Measurements from ENCODE around the gene POLQ. TPM values are rescaled to one million over a fixed set of nuclear protein-coding genes. Genes with fewer than 3 reads are reported as not detected.

Gene POLQ
- total RNA-seq, 2 experiments from 2014 or later: 22.8 to 23.4 TPM

DNA sequence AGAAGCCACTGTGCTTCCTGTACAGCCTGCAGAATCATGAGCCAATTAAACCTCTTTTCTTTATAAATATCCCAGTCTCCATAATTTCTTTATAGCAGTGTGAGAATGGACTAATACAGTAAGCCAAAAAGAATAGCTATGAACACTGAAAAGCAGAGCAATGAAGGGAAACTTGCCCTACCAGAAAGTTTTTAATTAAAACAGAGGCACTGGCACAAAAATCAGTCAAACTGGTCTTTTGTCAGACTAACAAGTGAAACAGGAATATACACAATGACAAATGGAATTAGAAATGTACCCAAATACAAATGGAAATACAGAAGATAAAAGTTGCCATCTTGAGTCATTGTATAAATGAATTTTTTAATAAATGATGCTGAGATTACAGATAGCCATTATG is 40.5 kb downstream of the POLQ start:
- CTCF ChIA-PET: interaction anchor here (0.8 kb wide), 1 partner anchor 9 kb away, joined by 3 read pairs; no protein-coding TSS in a partner anchor
- Mint-ChIP-seq H3K4me1 (peaks cover 2% of the 10 kb centered on the region), H3K9me3 (ENCODE audit: low read depth) (no peaks in the 10 kb centered on the region), H3K4me3 (no peak overlapping the region), H3K36me3 (ENCODE audit: low read depth) (peaks cover 49% of the 10 kb centered on the region), H3K27me3 (no peaks in the 10 kb centered on the region), H3K27ac (no peak overlapping the region)
- POLR2A ChIA-PET: no interaction called here
- ATAC-seq: no peak
- intact Hi-C loops (cut with DNase I, micrococcal nuclease): no loop called here
- DNase-seq: no peak

DNA sequence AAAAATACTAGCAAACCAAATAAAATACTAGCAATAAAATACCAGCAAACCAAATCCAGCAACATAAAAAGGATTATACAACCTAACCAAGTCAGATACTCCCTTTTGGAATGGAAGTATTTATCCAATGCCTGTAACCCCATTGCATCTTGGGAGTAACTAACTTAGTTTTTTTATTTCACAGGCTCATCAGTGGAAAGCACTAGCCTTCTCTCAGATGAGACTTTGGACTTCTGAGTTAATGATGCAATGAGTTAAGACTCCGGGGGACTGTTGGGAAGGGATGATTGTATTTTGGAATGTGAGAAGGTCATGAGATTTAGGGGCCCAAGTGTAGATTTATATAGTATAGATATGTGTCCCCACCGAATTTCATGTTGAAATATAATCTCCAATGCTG is 41.2 kb downstream of the POLQ start:
- Mint-ChIP-seq H3K36me3 (ENCODE audit: low read depth) (peaks cover 44% of the 10 kb centered on the region), H3K27ac (no peak overlapping the region), H3K4me1 (peaks cover 2% of the 10 kb centered on the region), H3K4me3 (no peak overlapping the region), H3K27me3 (no peaks in the 10 kb centered on the region), H3K9me3 (ENCODE audit: low read depth) (no peaks in the 10 kb centered on the region)
- intact Hi-C loops (cut with DNase I, micrococcal nuclease): no loop called here
- ChIA-PET CTCF (interaction anchor here (0.8 kb wide), 1 partner anchor 10 kb away, joined by 3 read pairs; no protein-coding TSS in a partner anchor), POLR2A (no interaction called here)
- ATAC-seq (no peak), DNase-seq (no peak)

DNA sequence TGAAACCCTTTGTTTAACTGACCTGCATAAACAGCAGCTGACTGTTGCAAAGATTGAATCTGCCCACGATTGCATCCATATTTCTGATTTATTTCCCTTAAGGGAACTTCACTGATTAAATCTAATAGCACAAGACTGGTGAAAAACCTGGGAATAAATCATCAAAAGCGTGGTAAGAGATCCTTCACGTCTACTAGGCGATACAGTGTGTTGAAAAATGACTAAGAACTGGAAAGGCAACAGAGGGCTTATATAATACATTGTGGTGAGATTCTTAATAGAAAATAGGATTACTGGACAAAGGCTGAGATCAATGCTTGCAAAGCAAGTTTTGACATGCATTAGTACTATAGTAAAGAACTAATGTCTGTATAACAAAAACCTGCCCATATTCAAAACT is 49.0 kb downstream of the POLQ start:
- POLR2A ChIA-PET: no interaction called here
- intact Hi-C loops (cut with DNase I, micrococcal nuclease): no loop called here

DNA sequence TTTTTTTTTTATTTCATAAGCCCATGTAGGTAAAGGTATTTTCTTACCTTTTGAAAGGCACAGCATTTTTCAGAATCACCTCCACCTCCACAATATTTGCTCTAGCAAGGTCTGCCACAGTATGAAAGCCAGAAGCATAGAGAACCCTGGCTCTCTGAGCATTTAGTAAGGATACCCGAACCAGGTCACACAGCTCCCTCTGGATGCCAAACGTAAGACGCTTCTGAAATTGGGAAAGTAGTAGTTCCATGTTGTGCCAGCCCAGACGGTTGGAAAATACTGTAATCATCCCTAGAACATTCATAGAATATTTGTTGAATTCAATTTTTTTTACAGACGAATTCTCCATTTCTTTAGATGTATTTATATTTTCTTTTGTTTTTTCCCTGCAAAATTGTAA is 52.4 kb downstream of the POLQ start:
- Mint-ChIP-seq H3K4me1 (no peaks in the 10 kb centered on the region), H3K27me3 (no peaks in the 10 kb centered on the region), H3K27ac (no peak overlapping the region), H3K36me3 (ENCODE audit: low read depth) (peaks cover 66% of the 10 kb centered on the region), H3K9me3 (ENCODE audit: low read depth) (no peaks in the 10 kb centered on the region), H3K4me3 (no peak overlapping the region)
- ATAC-seq (no peak), DNase-seq (no peak)
- intact Hi-C loops (cut with DNase I, micrococcal nuclease): no loop called here
- ChIA-PET CTCF (no interaction called here), POLR2A (no interaction called here)

More for the DNA sequence above, 49.0 kb downstream of the POLQ start:
- peaks cover 45% of the 10 kb centered on the region for H3K36me3 Mint-ChIP-seq (ENCODE audit: low read depth)
- no peaks in the 10 kb centered on the region for H3K27me3 Mint-ChIP-seq
- ATAC-seq: no peak
- H3K27ac Mint-ChIP-seq: no peak overlapping the region
- CTCF ChIA-PET: interaction anchor here (0.6 kb wide), 1 partner anchor 1807 kb away, joined by 3 read pairs; no protein-coding TSS in a partner anchor
- H3K9me3 Mint-ChIP-seq (ENCODE audit: low read depth): no peaks in the 10 kb centered on the region
- no peak for DNase-seq
- H3K4me1 Mint-ChIP-seq: no peaks in the 10 kb centered on the region
- H3K4me3 Mint-ChIP-seq: no peak overlapping the region

DNA sequence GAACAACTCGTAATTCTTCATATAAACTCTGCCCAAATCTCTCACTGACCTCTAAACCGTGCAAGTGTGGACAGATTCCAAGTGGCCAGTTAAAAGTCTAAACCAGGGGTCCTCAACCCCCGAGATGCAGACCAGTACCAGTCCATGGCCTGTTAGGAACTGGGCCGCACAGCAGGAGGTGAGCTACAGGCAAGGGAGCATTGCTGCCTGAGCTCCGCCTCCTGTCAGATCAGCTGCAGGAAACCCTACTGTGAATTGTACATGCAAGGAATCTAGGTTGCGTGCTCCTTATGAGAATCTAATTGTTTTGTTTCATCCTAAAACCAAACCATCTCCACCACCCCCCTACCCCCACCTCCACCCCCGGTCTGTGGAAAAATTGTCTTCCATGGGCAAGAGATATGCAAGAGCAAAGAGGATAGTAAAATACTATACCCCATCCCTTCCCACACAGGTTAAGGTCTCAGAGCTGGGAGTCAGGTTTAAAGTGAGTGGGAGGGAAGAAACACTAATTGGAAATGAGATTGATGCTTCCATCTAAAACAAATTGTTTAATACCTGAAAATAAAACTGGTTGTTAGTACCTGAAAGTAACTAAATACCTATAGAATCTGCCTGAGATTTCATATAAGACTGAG is 54.0 kb downstream of the POLQ start:
- Mint-ChIP-seq H3K27ac (no peak overlapping the region), H3K9me3 (ENCODE audit: low read depth) (no peaks in the 10 kb centered on the region), H3K27me3 (no peaks in the 10 kb centered on the region), H3K4me1 (no peaks in the 10 kb centered on the region), H3K36me3 (ENCODE audit: low read depth) (peaks cover 62% of the 10 kb centered on the region), H3K4me3 (no peak overlapping the region)
- DNase-seq (no peak), ATAC-seq (no peak)
- ChIA-PET CTCF (no interaction called here), POLR2A (no interaction called here)
- intact Hi-C loops (cut with DNase I, micrococcal nuclease): no loop called here

DNA sequence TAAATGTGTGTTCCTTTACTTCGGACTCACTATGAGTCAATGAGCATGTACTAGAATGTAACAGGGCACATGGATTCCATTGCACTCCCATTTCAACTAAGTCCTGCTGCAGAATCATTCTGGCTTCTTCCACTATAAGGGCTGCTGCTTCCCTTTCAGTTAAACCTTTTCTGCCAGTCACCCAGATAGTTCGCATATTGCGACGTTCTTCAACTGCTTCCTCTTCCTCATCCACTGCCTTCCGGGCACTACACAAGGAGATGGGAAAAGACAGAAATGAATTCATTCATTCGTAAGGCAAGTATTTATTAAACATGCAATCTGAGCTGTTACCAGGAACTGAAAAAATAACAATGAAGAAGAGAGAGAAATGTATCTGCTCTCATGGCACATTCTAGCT is 55.6 kb downstream of the POLQ start:
- H3K9me3 Mint-ChIP-seq (ENCODE audit: low read depth): no peaks in the 10 kb centered on the region
- ATAC-seq (no peak), DNase-seq (no peak)
- no peaks in the 10 kb centered on the region for H3K27me3 Mint-ChIP-seq
- peaks cover 55% of the 10 kb centered on the region for H3K36me3 Mint-ChIP-seq (ENCODE audit: low read depth)
- intact Hi-C loops (cut with DNase I, micrococcal nuclease): no loop called here
- H3K4me1 Mint-ChIP-seq: no peaks in the 10 kb centered on the region
- ChIA-PET CTCF (no interaction called here), POLR2A (no interaction called here)
- H3K4me3 Mint-ChIP-seq: no peak overlapping the region
- H3K27ac Mint-ChIP-seq: no peak overlapping the region

DNA sequence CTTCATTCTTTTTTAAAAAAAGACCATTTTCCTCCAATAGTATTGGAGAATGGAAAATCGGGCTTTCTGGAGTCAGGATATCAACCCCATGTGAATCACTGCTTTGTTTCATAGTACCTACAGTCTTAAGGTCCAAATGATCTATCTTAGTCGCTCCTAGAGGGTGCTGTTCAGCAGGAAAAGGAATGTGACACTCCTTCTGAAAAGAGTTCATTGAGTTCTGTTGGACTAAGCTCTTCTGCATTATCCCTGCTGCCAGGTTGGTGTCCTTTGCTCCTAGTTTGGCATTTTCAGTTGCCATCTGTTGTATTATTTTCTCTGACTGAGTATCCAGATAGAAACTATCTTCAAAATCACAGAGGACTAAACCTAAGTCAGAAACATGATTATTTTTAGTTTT is 57.2 kb downstream of the POLQ start:
- Mint-ChIP-seq H3K27ac (no peak overlapping the region), H3K4me3 (no peak overlapping the region), H3K4me1 (no peaks in the 10 kb centered on the region), H3K36me3 (ENCODE audit: low read depth) (peaks cover 51% of the 10 kb centered on the region), H3K9me3 (ENCODE audit: low read depth) (no peaks in the 10 kb centered on the region), H3K27me3 (no peaks in the 10 kb centered on the region)
- CTCF ChIA-PET: no interaction called here
- ATAC-seq (no peak), DNase-seq (no peak)
- intact Hi-C loops (cut with DNase I, micrococcal nuclease): no loop called here
- POLR2A ChIA-PET: no interaction called here

DNA sequence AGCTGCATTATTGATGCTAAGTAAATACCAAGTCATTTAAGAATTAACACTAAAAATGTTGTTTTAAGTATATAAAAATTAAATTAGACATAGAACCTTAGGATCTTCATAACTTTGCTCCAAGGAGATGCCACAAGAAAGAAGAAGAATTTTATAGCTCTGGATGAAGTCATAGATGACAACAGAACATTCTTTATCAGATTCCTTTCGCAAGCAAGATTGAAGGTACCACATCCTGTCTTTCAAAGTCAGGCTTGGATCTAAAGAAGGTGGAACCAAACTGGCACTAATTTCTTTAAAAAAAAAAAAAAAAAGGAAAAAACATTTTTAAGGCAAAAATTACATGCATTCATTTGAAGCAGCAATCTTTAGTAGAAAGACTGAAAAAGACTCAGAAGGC is 62.5 kb downstream of the POLQ start:
- no peaks in the 10 kb centered on the region for H3K9me3 Mint-ChIP-seq (ENCODE audit: low read depth)
- no peak overlapping the region for H3K27ac Mint-ChIP-seq
- ChIA-PET CTCF (interaction anchor here (0.6 to 0.7 kb wide), 2 partner anchors 764 to 1050 kb away, joined by 3 read pairs; no protein-coding TSS in a partner anchor), POLR2A (no interaction called here)
- H3K4me3 Mint-ChIP-seq: no peak overlapping the region
- DNase-seq (no peak), ATAC-seq (no peak)
- intact Hi-C loops (cut with DNase I, micrococcal nuclease): no loop called here
- H3K4me1 Mint-ChIP-seq: no peaks in the 10 kb centered on the region
- H3K27me3 Mint-ChIP-seq: no peaks in the 10 kb centered on the region
- H3K36me3 Mint-ChIP-seq (ENCODE audit: low read depth): peaks cover 38% of the 10 kb centered on the region

DNA sequence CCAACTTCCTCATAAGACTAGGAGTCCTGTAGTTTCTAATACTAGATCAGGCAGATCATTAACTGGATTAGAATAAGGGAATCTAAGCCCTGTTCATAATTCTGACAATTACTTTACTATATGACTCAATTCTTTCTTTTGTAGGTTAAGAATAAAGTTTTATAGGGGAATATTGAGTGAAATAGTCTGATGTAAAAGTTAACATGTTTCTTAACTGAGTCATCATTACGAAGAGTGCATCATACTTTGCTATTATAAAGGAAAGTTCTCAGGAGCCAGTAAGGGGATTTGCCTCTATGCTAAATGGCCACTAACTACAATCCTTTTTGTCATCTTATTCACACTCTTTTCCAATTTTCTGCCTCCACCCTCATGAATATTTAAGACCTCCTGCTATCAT is 63.1 kb downstream of the POLQ start:
- H3K4me1 Mint-ChIP-seq: no peaks in the 10 kb centered on the region
- no peak overlapping the region for H3K4me3 Mint-ChIP-seq
- no peaks in the 10 kb centered on the region for H3K27me3 Mint-ChIP-seq
- POLR2A ChIA-PET: no interaction called here
- H3K9me3 Mint-ChIP-seq (ENCODE audit: low read depth): no peaks in the 10 kb centered on the region
- peaks cover 36% of the 10 kb centered on the region for H3K36me3 Mint-ChIP-seq (ENCODE audit: low read depth)
- H3K27ac Mint-ChIP-seq: no peak overlapping the region
- CTCF ChIA-PET: interaction anchor here (0.7 kb wide), 1 partner anchor 765 kb away, joined by 3 read pairs; no protein-coding TSS in a partner anchor
- intact Hi-C loops (cut with DNase I, micrococcal nuclease): no loop called here
- DNase-seq (no peak), ATAC-seq (no peak)

DNA sequence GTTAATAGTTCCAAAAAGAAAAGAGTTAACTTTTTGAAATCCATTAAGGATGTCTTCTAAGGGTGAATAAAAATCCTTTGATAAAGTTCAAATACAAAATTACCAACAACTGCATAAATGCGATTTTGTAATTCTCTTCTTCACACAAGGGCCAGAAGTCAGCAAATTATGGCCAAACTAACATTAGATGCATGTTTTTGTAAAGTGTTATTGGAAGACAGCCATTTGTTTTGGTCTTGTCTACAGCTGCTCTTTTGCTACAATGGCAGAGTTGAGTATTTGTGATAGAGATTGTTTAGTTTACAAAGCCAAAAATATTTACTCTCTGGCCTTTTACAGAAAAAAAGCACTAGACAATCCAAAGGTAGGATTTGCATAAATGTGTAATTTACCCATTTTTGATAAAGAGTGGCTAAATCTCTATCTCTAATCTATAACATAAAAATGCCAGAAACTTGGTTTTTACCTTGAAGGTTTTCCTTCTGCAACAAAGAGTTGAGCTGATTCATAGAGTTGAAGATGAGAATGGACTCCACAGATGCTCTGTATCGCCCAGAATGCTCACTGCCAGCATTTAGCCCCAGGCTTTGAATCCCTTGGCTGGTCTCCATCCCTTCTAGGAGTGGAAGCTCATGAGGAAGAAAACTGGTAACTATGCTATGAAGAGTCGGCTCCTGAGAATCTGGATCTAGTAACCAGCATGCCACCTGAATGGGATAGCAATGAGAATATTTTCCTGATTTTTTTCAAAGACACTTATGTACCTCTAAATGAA is 64.5 kb downstream of the POLQ start:
- Mint-ChIP-seq H3K9me3 (ENCODE audit: low read depth) (no peaks in the 10 kb centered on the region), H3K36me3 (ENCODE audit: low read depth) (peaks cover 42% of the 10 kb centered on the region), H3K4me3 (no peak overlapping the region), H3K4me1 (no peaks in the 10 kb centered on the region), H3K27me3 (no peaks in the 10 kb centered on the region), H3K27ac (no peak overlapping the region)
- CTCF ChIA-PET: no interaction called here
- POLR2A ChIA-PET: no interaction called here
- intact Hi-C loops (cut with DNase I, micrococcal nuclease): no loop called here
- DNase-seq (no peak), ATAC-seq (no peak)

DNA sequence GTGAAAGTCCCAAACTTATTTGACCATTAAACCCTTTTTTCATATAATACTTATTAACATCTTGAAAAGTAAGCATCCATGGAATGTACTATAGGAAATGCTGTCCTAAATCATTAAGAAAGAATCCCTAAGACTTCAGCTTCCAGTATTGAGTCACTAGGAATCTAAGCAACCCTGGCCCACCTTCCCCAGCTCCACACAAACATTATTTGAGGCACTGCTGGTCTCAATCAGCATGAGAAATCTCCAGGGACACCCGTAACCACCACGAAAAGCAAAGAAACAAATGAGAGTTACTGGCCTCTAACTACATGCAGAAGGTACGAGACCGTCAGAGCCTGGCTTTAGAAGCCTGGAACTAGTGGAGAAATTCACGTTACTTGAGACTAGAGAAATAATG is 68.2 kb downstream of the POLQ start:
- no peak overlapping the region for H3K27ac Mint-ChIP-seq
- H3K36me3 Mint-ChIP-seq (ENCODE audit: low read depth): peaks cover 51% of the 10 kb centered on the region
- ChIA-PET POLR2A (no interaction called here), CTCF (no interaction called here)
- ATAC-seq (no peak), DNase-seq (no peak)
- intact Hi-C loops (cut with DNase I, micrococcal nuclease): no loop called here
- H3K4me3 Mint-ChIP-seq: no peak overlapping the region
- no peaks in the 10 kb centered on the region for H3K4me1 Mint-ChIP-seq
- H3K9me3 Mint-ChIP-seq (ENCODE audit: low read depth): no peaks in the 10 kb centered on the region
- H3K27me3 Mint-ChIP-seq: no peaks in the 10 kb centered on the region

DNA sequence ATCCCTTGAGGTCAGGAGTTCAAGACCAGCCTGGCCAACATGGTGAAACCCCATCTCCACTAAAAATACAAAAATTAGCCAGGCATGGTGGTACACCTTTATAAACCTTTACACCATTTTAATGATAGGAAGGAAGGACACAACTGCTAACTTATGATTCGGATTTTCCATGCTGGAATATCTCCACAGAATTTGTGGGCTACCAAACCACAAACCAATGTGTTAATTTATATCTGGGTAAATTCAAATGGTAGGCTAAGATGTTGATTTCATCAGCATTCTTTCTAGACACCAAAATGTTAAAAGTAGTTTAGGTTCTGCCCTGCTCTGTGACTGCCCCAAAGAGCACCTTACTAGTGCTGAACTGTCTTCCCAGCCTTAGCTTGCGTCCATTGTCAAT is 72.8 kb downstream of the POLQ start:
- no peak for DNase-seq
- Mint-ChIP-seq H3K36me3 (ENCODE audit: low read depth) (peaks cover 45% of the 10 kb centered on the region), H3K27ac (no peak overlapping the region), H3K9me3 (ENCODE audit: low read depth) (no peaks in the 10 kb centered on the region), H3K4me3 (no peak overlapping the region), H3K4me1 (no peaks in the 10 kb centered on the region), H3K27me3 (no peaks in the 10 kb centered on the region)
- ATAC-seq: no peak
- intact Hi-C loops (cut with DNase I, micrococcal nuclease): no loop called here
- CTCF ChIA-PET: no interaction called here
- POLR2A ChIA-PET: no interaction called here
